Prostate gland (tissue), 2 donors: ENCODE results near the gene ARHGEF19. TPM values are rescaled to one million over a fixed set of nuclear protein-coding genes. Genes with fewer than 3 reads are reported as not detected.

Experiments
- DNase-seq: peaks from one replicate; pipeline ENCODE4 v3.0.0-alpha.2; 2019; ENCODE audit warnings: low spot score
- H3K27ac ChIP-seq, 2 donors: fragments of 200-600 bp; sonication (generic); 2 replicates each; pipeline ENCODE4 v1.5.1; 2017 to 2019
- H3K27me3 ChIP-seq: fragments of 200-600 bp; sonication (generic); replicated peaks from 2 replicates; pipeline ENCODE4 v1.5.1; 2019; ENCODE audit not compliant: insufficient read depth
- H3K36me3 ChIP-seq, 2 donors: fragments of 200-600 bp; sonication (generic); 1 replicate in 1 of 2; 2 replicates in 1 of 2; pipeline versions ENCODE4 v1.5.1 to v1.8.1; 2017 to 2019
- H3K4me1 ChIP-seq: fragments of 200-600 bp; sonication (generic); replicated peaks from 2 replicates; pipeline ENCODE4 v1.5.1; 2019
- H3K4me3 ChIP-seq, 2 donors: fragments of 200-600 bp; sonication (generic); 2 replicates each; pipeline ENCODE4 v1.5.1; 2017 to 2019
- H3K9me3 ChIP-seq: fragments of 200-600 bp; sonication (generic); 2 replicates; pipeline ENCODE4 v1.5.1; 2017
- POLR2A ChIP-seq: fragments of 450-650 bp; IDR thresholded peaks from one replicate; pipeline ENCODE4 v1.6.1; 2016; ENCODE audit warnings: antibody characterized with exemption, mild to moderate bottlenecking
- POLR2AphosphoS5 ChIP-seq: sonication (generic); formaldehyde crosslinking; IDR thresholded peaks from one replicate; pipeline ENCODE4 v1.6.1; 2017; ENCODE audit warnings: antibody characterized with exemption
- WGBS: methylation state at CpG from one replicate; pipeline ENCODE4 v1.1.5; 2018; 5-methylcytosine and 5-hydroxymethylcytosine counted together
- intact Hi-C: fragments of 100-400 bp; cut with DNase I; formaldehyde crosslinking; loops from one replicate; pipeline ENCODE4 v1.14.2; 2022
- total RNA-seq, 2 donors: library from RNA; depleted of rRNA; stranded (reverse); fragments of >200 nt; gene quantifications; one replicate each; pipeline ENCODE4 v1.1.0, GENCODE V29; 2016
- TF ChIP-seq, protein P1 (sequence below), 4 experiments: fragments of 200-600 bp in 2 of 4; fragments of 450-650 bp in 2 of 4; sonication (generic) in 2 of 4; IDR thresholded peaks; 1 replicate in 3 of 4; 2 replicates in 1 of 4; pipeline ENCODE4 v1.5.1; 2016 to 2019; ENCODE audit warnings: antibody characterized with exemption in 4 of 4, mild to moderate bottlenecking in 2 of 4, moderate library complexity in 2 of 4

ARHGEF19 gene
- total RNA-seq, 2 donors from 2014 or later = 13.1 to 18.8 TPM

DNA sequence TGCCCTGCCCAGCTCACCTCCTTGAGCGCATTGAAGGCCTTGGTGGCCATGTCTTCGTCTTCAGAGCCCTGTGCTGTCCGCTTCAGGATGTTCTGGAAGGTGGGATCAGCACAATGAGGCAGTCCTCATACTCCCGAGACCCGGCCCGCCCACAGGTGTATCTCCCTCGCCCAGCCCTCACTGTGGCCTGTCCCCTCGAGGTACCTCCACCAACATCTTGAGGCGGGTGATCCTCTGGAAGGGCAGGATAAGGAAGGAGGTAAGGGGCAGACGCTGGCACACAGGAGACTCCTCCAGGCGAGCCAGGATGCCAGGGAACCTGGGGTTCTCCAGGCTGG lies 7.1 kb downstream of the ARHGEF19 start:
- WGBS = 96% methylated on average over 11 of the region's 11 CpGs
- DNase-seq = no peak
- no peak overlapping the region for H3K27ac ChIP-seq
- TF ChIP-seq, protein P1, sequence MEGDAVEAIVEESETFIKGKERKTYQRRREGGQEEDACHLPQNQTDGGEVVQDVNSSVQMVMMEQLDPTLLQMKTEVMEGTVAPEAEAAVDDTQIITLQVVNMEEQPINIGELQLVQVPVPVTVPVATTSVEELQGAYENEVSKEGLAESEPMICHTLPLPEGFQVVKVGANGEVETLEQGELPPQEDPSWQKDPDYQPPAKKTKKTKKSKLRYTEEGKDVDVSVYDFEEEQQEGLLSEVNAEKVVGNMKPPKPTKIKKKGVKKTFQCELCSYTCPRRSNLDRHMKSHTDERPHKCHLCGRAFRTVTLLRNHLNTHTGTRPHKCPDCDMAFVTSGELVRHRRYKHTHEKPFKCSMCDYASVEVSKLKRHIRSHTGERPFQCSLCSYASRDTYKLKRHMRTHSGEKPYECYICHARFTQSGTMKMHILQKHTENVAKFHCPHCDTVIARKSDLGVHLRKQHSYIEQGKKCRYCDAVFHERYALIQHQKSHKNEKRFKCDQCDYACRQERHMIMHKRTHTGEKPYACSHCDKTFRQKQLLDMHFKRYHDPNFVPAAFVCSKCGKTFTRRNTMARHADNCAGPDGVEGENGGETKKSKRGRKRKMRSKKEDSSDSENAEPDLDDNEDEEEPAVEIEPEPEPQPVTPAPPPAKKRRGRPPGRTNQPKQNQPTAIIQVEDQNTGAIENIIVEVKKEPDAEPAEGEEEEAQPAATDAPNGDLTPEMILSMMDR (IDR thresholded peaks at IDR 0.05) = no peak
- TF ChIP-seq POLR2A (no peak), POLR2AphosphoS5 (no peak)
- H3K9me3 ChIP-seq = no peaks in the 10 kb centered on the region
- no peaks in the 10 kb centered on the region for H3K4me1 ChIP-seq
- no peaks in the 10 kb centered on the region for H3K27me3 ChIP-seq
- H3K36me3 ChIP-seq = no peaks in the 10 kb centered on the region
- intact Hi-C loops = loop anchor here (5.0 kb wide), 2 partner anchors 37 to 147 kb away; partner anchors contain the start of gene FBXO42
- H3K4me3 ChIP-seq = no peak overlapping the region

DNA sequence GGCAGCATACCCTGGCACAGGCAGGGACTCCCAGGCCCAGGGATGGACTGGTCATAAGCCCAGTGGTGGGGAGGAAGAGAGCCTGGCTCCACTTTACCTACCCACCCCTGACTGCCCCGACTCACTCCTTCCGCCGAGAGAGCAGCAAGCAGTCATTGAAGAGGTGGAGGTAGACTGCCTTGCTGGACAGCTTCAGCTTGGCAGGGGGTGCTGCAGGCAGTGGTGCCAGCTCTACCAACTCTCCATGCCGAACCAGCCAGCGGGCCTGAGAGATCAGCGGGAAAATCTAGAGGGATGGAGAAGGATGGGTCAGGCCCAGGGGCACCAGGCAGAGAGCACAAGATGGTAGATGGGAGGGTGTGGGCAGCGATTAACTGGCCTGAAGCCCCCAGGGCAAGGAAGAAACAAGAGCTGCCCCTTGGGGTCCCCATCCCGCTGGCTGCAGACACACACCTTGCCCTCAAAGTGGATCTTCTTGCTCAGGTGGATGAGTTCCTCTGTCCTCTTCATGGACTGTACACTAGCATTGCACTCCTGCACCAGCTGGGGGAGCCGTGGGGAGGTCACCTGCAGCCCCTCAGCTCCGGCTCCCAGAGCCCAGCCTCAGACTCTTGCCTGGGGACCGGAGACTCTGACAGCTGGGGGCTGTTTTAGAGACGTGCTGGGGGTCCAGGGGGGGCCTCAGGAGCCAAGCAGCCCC lies 7.7 kb downstream of the ARHGEF19 start:
- no peaks in the 10 kb centered on the region for H3K9me3 ChIP-seq

DNA sequence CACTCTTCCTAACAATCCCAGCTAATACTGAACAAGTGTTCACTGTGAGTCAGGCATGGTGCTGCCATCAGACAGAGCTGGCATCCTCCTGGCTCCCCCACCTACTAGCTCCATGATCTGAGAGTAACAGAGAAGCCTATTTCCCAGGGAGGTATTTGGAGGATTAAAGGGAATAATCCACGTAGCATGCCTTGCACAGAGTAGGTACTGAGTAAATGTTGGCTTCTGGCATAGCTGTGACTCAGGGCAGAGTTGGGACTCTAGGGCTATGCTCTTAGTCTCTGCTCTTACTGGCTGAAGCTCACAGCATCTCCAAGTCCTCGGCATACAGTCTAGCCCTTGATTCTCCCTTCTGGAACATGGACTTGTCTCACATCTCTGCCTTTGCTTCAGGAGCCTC lies 8.2 kb downstream of the ARHGEF19 start:
- H3K4me3 ChIP-seq = no peak overlapping the region
- H3K27me3 ChIP-seq = no peaks in the 10 kb centered on the region
- no peaks in the 10 kb centered on the region for H3K36me3 ChIP-seq
- H3K9me3 ChIP-seq = no peaks in the 10 kb centered on the region
- intact Hi-C loops = no loop called here
- TF ChIP-seq POLR2AphosphoS5 (no peak), POLR2A (no peak)
- TF ChIP-seq, protein P1 (IDR thresholded peaks at IDR 0.05) = no peak
- DNase-seq = no peak
- 100% methylated on average over 2 of the region's 2 CpGs for WGBS
- no peaks in the 10 kb centered on the region for H3K4me1 ChIP-seq
- no peak overlapping the region for H3K27ac ChIP-seq

More for the DNA sequence above, 7.7 kb downstream of the ARHGEF19 start:
- Histone ChIP-seq H3K4me1 (no peaks in the 10 kb centered on the region), H3K27me3 (no peaks in the 10 kb centered on the region), H3K36me3 (no peaks in the 10 kb centered on the region), H3K4me3 (no peak overlapping the region), H3K27ac (no peak overlapping the region)
- intact Hi-C loops = loop anchor here (5.0 kb wide), 2 partner anchors 38 to 148 kb away; partner anchors contain the start of gene FBXO42
- no peak for DNase-seq
- 86% methylated on average over 11 of the region's 12 CpGs for WGBS
- no peak for TF ChIP-seq POLR2A
- TF ChIP-seq, protein P1 (IDR thresholded peaks at IDR 0.05) = peak in 2 of 4 experiments; percentile 42 to 48
- no peak for TF ChIP-seq POLR2AphosphoS5

DNA sequence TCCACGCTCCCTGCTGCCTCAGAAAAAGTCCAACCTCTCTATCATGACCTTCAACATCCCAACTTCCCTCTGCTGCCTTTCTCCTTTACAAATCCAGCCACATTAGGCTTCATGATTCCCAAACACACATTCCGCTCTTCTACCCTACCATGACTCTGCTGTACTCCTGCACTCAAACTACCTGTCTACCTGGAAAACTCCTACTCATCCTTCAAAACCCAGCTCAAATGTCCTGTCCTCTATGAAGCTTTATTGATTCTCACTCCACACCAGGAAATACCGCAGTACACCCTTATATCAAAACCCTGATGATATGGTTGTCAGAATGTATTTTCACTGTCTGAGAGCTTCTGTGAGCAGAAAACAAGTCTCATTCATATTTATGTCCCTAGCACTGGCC lies 8.9 kb downstream of the ARHGEF19 start:
- 67% methylated on average over 3 of the region's 3 CpGs for WGBS
- Histone ChIP-seq H3K4me3 (no peak overlapping the region), H3K36me3 (no peaks in the 10 kb centered on the region), H3K4me1 (no peaks in the 10 kb centered on the region), H3K9me3 (no peaks in the 10 kb centered on the region), H3K27me3 (no peaks in the 10 kb centered on the region), H3K27ac (no peak overlapping the region)
- TF ChIP-seq, protein P1 (IDR thresholded peaks at IDR 0.05) = no peak
- TF ChIP-seq POLR2A (no peak), POLR2AphosphoS5 (no peak)
- intact Hi-C loops = no loop called here
- no peak for DNase-seq
